GM18861 (cell line): ENCODE data around the gene ZNF124.

Experiments used
- ATAC-seq: cut with Tn5 transposase; IDR thresholded peaks from one replicate; pipeline ENCODE4 v1.9.1; 2021; ENCODE audit not compliant: unreplicated experiment

Gene ZNF124

DNA sequence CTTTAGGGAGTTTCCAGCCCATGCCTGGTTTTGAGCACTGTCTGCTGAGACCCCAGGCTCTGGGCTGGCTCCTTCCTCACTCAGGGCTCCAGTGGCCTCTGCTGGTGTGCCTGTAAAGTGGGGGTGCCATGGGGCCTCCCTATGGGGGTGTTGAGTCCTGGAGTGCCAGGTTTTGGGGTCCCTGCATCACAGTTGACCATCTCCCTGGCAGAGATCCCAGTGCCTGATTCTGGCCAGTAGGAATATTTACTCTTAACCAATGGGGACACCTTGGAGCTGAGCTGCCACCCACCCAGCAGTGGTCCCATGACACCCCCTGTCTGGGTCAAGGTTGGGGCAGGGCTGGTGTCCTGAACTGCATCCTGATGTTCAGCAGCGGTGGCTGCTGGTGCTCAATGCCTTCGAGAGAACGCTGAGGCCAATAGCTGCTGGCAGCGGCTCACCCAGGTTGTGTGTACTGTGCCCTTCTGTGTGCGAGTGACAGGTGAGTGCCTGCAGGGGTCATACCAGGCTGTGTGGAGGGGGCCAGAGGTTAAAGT is 58.0 kb downstream of the ZNF124 start:
- no peak for ATAC-seq

DNA sequence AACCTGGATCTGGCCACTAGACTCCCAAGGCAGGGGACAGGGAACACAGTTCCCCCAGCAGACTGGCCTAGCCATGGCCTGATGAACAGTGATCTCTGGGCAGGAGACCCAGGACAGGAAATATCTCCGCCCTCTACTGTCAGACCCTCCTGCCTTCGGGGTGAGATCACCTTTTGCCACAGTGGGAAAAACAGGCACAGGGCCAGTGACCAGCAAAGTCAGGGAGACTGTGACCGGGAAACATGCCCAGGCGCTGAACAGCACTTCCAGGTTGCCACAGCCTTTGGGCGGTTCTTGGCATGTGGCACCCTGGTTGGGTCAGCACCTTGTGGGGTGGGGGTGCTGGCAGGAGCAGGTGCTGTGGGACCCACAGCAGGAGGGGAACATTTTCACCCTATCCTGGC is 58.7 kb downstream of the ZNF124 start:
- no peak for ATAC-seq

DNA sequence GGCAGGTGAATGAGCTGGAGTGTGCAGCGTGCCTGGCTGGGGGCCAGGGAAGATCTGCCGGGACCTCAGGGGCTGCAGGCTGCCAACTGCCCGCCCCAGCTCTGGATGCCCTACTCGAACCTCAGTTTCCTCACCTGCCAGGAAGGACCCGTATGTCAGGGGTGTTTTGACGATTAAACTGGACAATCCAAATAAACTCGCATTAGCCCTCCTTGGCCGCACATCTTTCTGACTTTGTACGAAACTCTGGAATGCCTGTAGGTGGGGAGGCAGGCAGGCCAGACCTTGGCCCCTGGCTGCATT is 59.4 kb downstream of the ZNF124 start:
- ATAC-seq, result no peak

DNA sequence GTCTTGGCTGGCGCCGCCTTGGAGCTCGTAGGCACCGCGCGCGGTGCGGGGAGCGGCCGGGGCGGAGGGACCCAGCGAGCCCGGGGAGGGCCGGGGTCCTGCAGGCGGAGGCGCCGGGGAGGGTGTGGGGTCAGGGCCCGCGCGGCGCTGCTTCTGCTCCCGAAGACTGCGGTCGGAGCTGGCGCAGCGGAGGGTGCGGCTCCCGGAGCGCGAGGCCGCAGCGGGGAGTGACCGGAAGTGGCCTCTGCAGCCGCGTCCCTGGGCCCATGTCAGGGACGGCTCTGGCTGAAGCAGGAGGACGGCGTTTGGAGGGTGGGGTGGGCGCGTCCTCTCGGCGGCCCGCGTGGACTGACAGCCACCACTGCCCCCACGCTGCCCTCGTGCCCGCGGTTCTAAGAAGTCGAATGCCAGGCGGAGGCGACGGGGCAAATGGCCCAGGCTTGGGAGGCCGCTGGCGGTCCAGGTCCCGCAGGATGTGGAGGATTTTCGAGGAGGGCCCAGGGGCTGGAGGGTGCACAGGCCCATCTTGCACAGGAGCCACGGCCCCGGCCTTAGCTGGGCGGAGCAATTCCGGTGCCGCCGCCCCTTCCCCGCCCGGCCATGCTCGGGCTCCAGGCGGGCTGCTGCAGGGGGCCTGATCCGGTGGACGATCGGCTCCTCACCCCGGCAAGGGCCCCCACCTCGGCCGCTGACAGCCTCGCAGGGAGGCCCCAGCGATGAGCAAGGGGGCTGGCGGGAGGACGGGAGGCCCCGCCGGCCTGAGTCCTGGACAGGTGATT is 59.9 kb downstream of the ZNF124 start:
- ATAC-seq, result no peak

DNA sequence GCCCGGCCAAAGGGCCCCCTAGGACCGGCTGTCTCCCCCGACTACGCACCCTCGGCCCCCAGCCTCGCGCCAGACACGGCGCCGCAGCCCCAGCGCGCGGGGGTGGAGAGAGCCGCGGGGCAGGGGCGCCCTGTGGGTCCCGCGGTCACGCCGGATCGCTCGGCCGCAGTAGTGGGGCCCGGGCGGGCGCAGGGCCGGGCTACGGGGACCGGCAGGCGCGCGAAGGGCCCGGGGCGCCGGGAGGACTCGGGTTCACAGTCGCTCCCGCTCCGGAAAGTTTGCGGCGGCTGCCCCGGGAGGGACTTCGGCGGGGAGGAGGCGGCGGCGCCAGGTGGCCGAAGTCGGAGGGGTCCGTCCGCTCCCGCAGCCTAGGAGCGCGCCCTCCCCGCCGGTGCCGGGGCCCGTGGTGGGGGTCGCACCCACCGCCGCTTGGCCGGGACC is 60.5 kb downstream of the ZNF124 start:
- ATAC-seq, result no peak

DNA sequence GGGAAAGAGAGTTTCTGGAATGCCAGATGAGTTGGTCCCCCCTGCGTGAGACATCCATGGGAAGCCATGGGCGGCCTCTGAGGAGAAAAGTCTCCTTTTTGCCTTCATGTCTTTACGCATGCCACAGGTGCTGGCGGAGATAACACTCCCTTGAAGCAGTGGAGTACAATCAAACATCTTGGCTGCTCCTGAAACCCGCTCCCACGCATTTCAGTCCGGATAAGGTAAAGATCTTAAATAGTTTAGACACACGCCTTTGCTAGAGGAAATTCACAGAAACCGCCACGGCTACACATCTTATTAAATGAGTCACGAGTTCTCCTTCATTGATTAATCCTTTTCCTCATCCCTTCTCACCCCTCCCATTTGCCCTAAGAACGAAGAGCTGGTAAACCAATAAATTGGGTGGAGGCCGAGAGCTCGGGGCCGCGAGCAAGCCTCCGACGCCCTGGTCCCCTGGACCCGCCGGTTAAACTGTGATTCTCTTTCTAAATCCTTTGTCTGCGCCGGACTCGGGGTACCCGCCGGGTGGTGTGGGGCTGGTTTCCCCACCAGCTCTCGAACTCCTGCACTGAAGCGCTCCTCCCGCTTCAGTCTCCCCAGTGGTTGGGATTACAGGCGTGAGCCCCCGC is 61.1 kb downstream of the ZNF124 start:
- no peak for ATAC-seq

DNA sequence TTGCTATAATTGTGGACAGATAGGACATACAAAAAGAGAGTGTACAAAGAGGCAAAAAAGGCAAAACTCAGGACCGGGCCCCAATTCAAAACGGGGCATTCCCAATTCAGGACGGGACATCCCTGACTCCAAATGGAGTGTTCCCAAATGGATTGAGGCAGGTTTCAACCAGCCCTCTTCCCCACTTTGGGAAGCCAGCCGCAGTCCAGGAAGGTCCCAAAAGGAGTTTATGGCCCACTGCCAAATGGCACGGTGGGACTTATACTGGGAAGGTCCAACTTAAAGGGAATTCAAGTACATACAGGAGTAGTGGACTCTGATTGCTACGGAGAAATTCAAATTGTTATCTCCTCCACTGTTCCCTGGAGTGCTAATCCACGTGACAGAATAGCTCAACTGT is 64.1 kb downstream of the ZNF124 start:
- ATAC-seq, result no peak

DNA sequence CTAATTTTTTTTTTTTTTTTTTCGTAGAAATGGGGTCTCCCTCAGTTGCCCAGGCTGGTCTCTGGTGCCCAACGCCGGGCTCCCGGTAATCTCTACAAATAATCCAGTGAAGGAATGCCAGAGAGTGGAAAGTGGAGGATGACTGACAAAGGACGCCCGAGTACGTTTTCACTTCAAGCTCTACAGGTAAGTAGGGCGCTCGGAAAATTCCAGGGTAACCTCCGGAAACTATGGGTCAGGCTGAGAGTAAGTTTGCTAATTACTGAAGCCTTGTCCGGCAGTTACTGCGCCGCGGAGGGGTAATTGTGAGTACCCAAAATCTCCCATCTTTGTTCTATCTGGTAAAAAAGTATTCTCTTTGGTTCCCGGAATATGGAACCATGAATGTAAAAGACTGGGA is 65.9 kb downstream of the ZNF124 start:
- ATAC-seq, result no peak
